ENCODE data around the gene VPS37B. TPM values are rescaled to one million over a fixed set of nuclear protein-coding genes. Genes with fewer than 3 reads are reported as not detected.

VPS37B gene, protein sequence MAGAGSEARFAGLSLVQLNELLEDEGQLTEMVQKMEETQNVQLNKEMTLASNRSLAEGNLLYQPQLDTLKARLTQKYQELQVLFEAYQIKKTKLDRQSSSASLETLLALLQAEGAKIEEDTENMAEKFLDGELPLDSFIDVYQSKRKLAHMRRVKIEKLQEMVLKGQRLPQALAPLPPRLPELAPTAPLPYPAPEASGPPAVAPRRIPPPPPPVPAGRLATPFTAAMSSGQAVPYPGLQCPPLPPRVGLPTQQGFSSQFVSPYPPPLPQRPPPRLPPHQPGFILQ
- 100 to 1,000 TPM in 1 of 5 donors, 10 to 100 TPM in 4; 13.4 to 105 (median 68.5) TPM for total RNA-seq
- 10 to 100 TPM; 31.3 to 44.0 (median 37.1) TPM for polyA plus RNA-seq
- long read RNA-seq, donor 1, transcript VPS37B-201 (4 exons, 3,028 nt): major isoform, 10 of 10 reads
- long read RNA-seq, donor 1, partial matches to known transcripts: 0 of 10 reads
- long read RNA-seq, donor 1, other reads (novel, unspliced or antisense): 0 of 10 reads
- long read RNA-seq, donor 2, transcript VPS37B-201 (4 exons, 3,028 nt): major isoform, 16 of 16 reads
- long read RNA-seq, donor 2, partial matches to known transcripts: 0 of 16 reads
- long read RNA-seq, donor 2, other reads (novel, unspliced or antisense): 0 of 16 reads
- long read RNA-seq, donor 3, partial matches to known transcripts: 0 of 4 reads
- long read RNA-seq, donor 3, other reads (novel, unspliced or antisense): 0 of 4 reads
- long read RNA-seq, donor 4, partial matches to known transcripts: 0 of 1 reads
- long read RNA-seq, donor 4, other reads (novel, unspliced or antisense): 0 of 1 reads
- long read RNA-seq, donor 5, transcript VPS37B-201 (4 exons, 3,028 nt): major isoform, 12 of 14 reads
- long read RNA-seq, donor 5, partial matches to known transcripts: 0 of 14 reads
- long read RNA-seq, donor 5, other reads (novel, unspliced or antisense): 0 of 14 reads
- long read RNA-seq, donor 6, transcript VPS37B-201 (4 exons, 3,028 nt): major isoform, 22 of 29 reads
- long read RNA-seq, donor 6, partial matches to known transcripts: 5 of 29 reads
- long read RNA-seq, donor 6, other reads (novel, unspliced or antisense): 0 of 29 reads
- long read RNA-seq, donor 7, transcript VPS37B-201 (4 exons, 3,028 nt): major isoform, 23 of 23 reads
- long read RNA-seq, donor 7, partial matches to known transcripts: 0 of 23 reads
- long read RNA-seq, donor 7, other reads (novel, unspliced or antisense): 0 of 23 reads
- long read RNA-seq, donor 8, transcript VPS37B-201 (4 exons, 3,028 nt): major isoform, 10 of 11 reads
- long read RNA-seq, donor 8, partial matches to known transcripts: 0 of 11 reads
- long read RNA-seq, donor 8, other reads (novel, unspliced or antisense): 0 of 11 reads
- long read RNA-seq, donor 9, transcript VPS37B-201 (4 exons, 3,028 nt): major isoform, 9 of 9 reads
- long read RNA-seq, donor 9, partial matches to known transcripts: 0 of 9 reads
- long read RNA-seq, donor 9, other reads (novel, unspliced or antisense): 0 of 9 reads
- long read RNA-seq, donor 10, partial matches to known transcripts: 0 of 4 reads
- long read RNA-seq, donor 10, other reads (novel, unspliced or antisense): 0 of 4 reads

DNA sequence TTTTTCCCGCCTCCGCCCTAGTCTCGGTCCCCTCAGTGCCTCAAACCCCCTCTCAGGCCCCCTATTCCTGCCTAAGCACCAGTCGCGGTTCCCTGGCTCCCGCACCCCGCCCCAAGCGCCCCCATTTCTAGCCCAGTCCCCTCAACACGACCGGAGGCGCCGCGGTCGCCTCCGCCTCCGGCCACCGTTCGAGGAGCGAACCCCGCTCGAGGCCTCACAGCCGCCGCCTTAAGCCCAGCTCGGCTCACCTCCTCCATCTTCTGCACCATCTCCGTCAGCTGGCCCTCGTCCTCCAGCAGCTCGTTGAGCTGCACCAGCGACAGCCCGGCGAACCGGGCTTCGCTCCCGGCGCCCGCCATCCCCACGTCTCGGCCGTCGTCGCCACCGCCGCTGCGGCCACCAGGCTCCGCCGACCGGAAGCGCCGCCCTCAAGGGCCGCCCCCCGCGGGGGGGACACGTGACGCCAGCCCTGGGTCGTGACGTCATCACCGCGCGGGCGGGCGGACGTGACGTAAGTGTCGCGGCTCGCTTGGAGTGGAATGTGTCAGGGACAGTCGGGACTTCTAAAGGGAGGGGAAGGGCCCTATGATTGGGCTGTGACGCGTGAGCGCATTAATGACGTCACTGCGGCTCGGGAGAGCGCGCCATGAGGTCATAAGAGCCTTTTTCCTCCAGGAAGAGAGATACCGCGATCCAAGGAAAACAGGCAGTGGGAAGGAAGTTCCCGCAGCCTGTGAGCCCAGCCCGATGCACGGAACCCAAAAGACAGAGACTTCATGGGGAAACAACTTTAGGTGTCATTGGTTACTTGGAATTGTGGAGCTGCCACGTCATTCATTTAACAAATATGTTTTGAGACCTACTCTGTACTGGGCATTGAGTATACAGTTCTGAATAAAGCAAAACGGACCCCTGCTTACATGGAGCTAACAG lies at the start of gene VPS37B:
Gene VPS37B (minus strand): TSS at position 421 of the 933 bp plus-strand sequence. CDS start 62 bp downstream, at position 359.
- H3K27me3 ChIP-seq: no peaks in the 10 kb centered on the region
- H3K9me3 ChIP-seq: no peaks in the 10 kb centered on the region
- peaks cover 40 to 64% (median 53%) of the 10 kb centered on the region in 4 donors for H3K4me1 ChIP-seq
- peak within 1 kb of the TSS; percentile 94 to 99 (median 97) for H3K27ac ChIP-seq
- H3K4me3 ChIP-seq: peak within 1 kb of the TSS; percentile 62 to 97 (median 82)
- TF ChIP-seq POLR2AphosphoS5 (IDR thresholded peaks at IDR 0.05): peak; percentile 98 to 99 (median 98)
- TF ChIP-seq EP300 (IDR thresholded peaks at IDR 0.05): peak; percentile 53
- peak in 1 of 4 donors; percentile 81 for TF ChIP-seq POLR2A (IDR thresholded peaks at IDR 0.05)
- TF ChIP-seq, protein P1, sequence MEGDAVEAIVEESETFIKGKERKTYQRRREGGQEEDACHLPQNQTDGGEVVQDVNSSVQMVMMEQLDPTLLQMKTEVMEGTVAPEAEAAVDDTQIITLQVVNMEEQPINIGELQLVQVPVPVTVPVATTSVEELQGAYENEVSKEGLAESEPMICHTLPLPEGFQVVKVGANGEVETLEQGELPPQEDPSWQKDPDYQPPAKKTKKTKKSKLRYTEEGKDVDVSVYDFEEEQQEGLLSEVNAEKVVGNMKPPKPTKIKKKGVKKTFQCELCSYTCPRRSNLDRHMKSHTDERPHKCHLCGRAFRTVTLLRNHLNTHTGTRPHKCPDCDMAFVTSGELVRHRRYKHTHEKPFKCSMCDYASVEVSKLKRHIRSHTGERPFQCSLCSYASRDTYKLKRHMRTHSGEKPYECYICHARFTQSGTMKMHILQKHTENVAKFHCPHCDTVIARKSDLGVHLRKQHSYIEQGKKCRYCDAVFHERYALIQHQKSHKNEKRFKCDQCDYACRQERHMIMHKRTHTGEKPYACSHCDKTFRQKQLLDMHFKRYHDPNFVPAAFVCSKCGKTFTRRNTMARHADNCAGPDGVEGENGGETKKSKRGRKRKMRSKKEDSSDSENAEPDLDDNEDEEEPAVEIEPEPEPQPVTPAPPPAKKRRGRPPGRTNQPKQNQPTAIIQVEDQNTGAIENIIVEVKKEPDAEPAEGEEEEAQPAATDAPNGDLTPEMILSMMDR (IDR thresholded peaks at IDR 0.05): peak in 1 of 7 experiments; percentile 10
- intact Hi-C loops (cut with DNase I; ENCODE audit: low total_unique reads): no loop called here
- WGBS, 5 donors: 8 to 11% (median 9%) methylated on average over 48 to 81 of the region's 81 CpGs
- H3K36me3 ChIP-seq: no peaks in the 10 kb centered on the region
- DNase-seq: peak; percentile 87 to 96

DNA sequence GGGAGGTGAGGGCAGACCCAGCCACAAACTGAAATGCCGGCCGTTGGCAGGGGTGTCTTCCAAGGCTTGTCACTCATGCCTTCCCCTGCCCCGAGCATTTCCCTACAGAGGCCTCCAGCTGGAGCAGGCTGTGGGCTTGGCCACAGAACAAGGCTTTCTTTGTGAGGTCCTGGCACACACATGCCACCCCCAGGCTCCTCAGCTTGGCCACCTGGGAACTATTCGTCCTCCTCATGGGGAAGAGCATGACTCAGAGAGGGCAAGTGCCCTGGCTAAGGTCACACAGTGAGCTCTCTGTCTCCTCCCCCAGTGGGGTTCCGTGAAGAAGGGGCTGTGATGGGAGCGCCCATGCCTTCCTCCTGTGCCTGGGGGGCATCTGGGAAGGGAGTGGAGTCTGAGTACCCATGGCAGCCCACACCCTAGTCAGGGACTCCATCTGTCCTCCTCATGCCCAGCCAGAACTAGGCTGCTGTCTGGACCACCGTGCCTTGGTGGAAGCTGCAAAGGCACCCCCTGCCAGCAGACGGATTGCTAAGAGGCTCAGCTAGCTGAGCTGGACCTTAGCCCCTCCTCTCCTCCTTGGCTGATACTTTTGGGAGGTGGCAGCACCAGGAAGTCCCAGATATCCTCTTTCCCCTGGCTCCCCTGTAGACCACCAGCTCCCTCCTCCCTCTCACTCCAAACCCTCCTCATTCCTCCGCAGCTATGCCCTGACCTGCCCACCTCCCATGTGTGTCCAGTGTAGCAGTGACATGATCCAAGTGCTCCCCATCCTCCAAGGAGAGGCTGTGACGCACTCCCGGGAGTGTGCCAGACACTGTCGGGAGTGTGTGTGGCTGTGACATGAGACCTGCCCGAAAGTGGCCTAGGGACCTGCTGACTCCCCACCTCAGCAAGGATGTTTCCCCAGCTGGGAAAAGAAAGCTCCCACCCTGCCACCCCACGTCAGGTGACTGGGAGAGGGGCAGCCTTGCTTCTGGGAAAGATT lies 49.0 kb upstream of the VPS37B start:
- WGBS, 5 donors: 41 to 58% (median 51%) methylated on average over 10 to 14 of the region's 14 CpGs
- DNase-seq: peak; percentile 69 to 83
- TF ChIP-seq, protein P1 (IDR thresholded peaks at IDR 0.05): no peak
- TF ChIP-seq POLR2A (IDR thresholded peaks at IDR 0.05): no peak
- peak in 1 of 3 donors; percentile 38 for TF ChIP-seq POLR2AphosphoS5 (IDR thresholded peaks at IDR 0.05)
- TF ChIP-seq EP300 (IDR thresholded peaks at IDR 0.05): no peak
- peaks cover 0 to 3% (median under 1%) of the 10 kb centered on the region in 4 donors for H3K36me3 ChIP-seq
- H3K27me3 ChIP-seq: no peaks in the 10 kb centered on the region
- intact Hi-C loops (cut with DNase I; ENCODE audit: low total_unique reads): no loop called here
- no peak overlapping the region for H3K4me3 ChIP-seq
- peaks cover 34 to 71% (median 37%) of the 10 kb centered on the region in 4 donors for H3K4me1 ChIP-seq
- peak overlapping the region in 4 of 5 donors; percentile 39 to 69 (median 48) for H3K27ac ChIP-seq
- no peaks in the 10 kb centered on the region for H3K9me3 ChIP-seq

DNA sequence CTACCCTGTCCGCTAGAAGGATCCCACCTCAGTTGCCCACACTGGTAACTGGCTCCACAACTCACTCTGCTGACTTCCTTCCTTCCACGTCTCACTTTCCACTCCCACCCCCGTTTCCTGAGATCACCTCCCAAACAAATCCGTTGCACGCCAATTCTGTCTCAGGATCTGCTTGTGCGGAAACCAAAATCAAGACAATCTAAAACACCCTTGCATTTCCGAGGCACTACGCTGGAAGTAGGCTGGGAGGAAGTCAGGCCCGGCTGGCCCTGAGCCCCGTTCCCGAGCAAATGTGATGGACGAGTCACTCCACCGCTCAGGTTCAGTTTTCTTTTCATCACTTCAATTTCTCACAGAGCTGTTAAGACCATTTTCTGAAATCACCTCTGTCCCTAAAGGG lies 47.3 kb upstream of the VPS37B start:
- Histone ChIP-seq H3K9me3 (no peaks in the 10 kb centered on the region), H3K27me3 (no peaks in the 10 kb centered on the region), H3K4me3 (no peak overlapping the region), H3K4me1 (peaks cover 33 to 63% (median 34%) of the 10 kb centered on the region in 4 donors), H3K36me3 (peaks cover 0 to 16% (median 2%) of the 10 kb centered on the region in 4 donors), H3K27ac (peak overlapping the region; percentile 3 to 69 (median 39))
- 61 to 76% (median 74%) methylated on average over 13 of the region's 13 CpGs for WGBS, 5 donors
- no peak for DNase-seq
- intact Hi-C loops (cut with DNase I; ENCODE audit: low total_unique reads): no loop called here
- TF ChIP-seq EP300 (IDR thresholded peaks at IDR 0.05) (no peak), POLR2A (IDR thresholded peaks at IDR 0.05) (no peak), POLR2AphosphoS5 (IDR thresholded peaks at IDR 0.05) (no peak)
- TF ChIP-seq, protein P1 (IDR thresholded peaks at IDR 0.05): no peak

Data from stomach (tissue), 19 donors.